H54 (cell line): Measurements from ENCODE around the gene ERICH6.

Source experiments
- DNase-seq: peaks from one replicate; pipeline ENCODE4 v3.0.0; 2011; ENCODE audit warnings: low spot score, mixed read lengths; ENCODE audit not compliant: insufficient read length
- FAIRE-seq: peaks from 3 replicates; lab custom pipeline; 2011; peaks lifted over from hg19 to GRCh38; lab: Jason Lieb, UNC
- POLR2A ChIP-seq: IDR thresholded peaks from 2 replicates; pipeline ENCODE4 v1.6.1; 2011; ENCODE audit warnings: low read depth, mild to moderate bottlenecking, low read length

The ERICH6 gene

DNA sequence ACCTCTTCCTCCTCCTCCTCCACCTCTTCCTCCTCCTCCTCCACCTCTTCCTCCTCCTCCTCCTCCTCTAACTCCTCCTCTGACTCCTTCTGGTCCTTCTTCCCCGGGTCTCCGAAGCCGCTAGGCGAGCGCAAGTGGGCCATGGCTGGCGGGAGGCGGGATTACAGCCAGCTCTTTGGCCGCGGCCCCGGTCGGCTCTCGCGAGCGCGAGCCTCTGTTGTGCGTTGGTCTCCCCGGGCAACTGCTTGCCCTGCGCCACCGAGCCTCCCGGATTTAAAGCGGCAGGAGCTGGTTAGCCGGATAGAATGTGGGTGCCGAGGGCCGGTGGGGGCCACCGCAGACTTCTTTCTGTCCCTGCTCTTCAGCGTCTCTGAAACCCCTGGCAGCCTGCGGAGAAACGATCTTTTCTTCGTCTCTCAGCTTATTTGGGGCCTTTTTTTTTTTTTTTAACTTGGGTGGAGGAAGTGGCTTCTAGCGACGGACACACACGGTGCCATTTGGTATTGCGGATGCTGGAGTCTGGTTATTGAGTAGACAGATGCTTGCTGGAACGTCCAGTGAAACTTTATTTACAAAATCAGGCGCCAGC lies at the start of gene ERICH6:
ERICH6 (minus strand) TSS at position 165 of the 589 bp plus-strand sequence; CDS start at position 143, 22 bp downstream.
- FAIRE-seq (no peak), DNase-seq (peak; percentile 89)
- 0 out of 2 replicates have a peak, but pooled peaks have one; percentile 3 for TF ChIP-seq POLR2A

DNA sequence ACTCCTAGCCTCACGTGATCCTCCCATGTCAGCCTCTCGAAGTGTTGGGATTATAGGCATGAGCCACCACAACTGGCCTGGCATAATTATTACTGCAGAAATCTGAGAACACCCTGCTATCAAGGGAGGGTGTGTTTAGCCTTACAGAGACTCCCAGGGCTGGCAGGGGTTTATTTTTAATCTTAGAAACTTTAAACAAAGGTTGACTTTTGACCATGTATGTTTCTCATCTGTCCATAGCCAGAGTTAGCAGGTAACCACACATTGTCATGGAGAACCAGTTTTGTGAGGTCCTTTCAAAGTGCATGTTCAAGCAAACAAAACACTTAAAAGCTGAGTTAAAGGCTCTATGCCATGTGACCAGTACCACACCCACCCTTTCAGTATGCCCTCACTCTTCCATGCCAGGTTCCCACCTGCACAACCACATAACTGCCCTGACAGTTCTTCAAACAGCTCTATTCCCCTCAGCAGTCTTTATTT lies 48.1 kb upstream of the ERICH6 start:
- DNase-seq (no peak), FAIRE-seq (no peak)

DNA sequence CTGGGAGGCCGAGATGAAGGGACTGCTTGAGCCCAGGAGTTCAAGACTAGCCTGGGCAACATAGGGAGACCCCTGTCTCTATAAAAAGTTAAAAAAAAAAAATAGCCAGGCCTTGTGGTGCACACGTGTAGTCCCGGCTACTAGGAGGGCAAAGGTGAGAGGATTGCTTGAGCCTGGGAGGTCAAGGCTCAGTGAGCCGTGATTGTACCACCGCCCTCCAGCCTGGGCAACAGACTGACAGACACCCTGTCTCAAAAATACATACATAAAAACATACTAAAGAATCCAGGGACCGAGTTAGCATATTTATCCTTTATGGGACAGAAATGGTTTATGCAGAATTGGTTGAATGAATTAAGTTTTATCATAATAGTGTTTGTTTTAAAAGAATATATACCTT lies 45.5 kb upstream of the ERICH6 start:
- FAIRE-seq (no peak), DNase-seq (no peak)
- no peak for TF ChIP-seq POLR2A

More for the DNA sequence above, 48.1 kb upstream of the ERICH6 start:
- TF ChIP-seq POLR2A, result no peak

DNA sequence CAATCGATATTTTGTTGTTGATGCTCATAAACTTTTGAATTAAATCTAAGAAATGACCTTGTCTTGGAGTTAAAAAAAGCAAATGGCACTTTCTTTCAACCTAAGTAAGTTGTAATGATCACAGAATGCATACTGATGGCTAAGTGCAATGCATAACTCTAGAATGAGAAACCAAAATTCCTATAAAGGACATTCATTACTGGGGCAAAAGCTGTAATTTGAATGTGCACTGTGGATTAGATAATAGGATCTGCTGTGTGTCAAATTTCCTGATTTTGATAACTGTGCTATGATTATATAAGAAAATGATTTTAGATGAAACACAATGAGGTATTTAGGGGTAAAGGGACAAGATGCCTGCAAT lies 44.9 kb upstream of the ERICH6 start:
- no peak for FAIRE-seq

DNA sequence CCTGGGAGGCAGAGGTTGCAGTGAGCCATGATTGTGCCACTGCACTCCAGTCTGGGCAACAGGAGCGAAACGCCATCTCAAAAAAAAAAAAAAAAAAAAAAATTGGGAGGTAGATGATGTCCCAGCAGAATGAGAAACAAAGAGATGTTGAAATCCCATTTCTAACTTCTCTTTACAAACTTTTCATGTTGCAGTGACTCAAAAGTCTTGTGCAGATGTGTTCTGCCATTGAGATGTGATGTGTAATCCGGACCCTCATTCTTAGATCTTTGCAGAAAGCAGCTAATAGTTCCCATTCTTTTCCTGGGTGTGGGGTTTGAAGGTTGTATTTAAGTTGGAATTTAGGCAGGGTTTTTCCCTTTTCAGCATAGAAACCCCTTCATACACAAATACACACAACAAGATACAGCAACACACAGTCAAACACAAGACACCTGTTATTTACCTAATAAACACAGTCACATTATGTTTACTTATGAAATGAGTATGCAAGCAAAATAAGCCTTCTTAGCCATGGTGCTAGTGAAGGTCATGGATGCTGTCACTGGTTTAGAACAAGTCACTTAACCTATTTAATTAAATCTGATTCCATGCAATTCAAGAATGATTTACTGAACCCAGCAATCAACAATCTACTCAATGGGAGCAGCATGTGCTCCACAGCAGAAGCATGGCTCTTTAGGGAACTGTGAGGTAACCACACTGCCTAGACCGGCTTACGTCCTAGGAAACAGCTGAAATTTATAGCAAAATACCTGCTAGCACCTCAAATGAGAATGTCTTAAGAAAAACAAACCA lies 44.4 kb upstream of the ERICH6 start:
- TF ChIP-seq POLR2A, result no peak
- no peak for DNase-seq
- FAIRE-seq, result no peak

More for the DNA sequence above, 44.9 kb upstream of the ERICH6 start:
- no peak for DNase-seq
- no peak for TF ChIP-seq POLR2A

DNA sequence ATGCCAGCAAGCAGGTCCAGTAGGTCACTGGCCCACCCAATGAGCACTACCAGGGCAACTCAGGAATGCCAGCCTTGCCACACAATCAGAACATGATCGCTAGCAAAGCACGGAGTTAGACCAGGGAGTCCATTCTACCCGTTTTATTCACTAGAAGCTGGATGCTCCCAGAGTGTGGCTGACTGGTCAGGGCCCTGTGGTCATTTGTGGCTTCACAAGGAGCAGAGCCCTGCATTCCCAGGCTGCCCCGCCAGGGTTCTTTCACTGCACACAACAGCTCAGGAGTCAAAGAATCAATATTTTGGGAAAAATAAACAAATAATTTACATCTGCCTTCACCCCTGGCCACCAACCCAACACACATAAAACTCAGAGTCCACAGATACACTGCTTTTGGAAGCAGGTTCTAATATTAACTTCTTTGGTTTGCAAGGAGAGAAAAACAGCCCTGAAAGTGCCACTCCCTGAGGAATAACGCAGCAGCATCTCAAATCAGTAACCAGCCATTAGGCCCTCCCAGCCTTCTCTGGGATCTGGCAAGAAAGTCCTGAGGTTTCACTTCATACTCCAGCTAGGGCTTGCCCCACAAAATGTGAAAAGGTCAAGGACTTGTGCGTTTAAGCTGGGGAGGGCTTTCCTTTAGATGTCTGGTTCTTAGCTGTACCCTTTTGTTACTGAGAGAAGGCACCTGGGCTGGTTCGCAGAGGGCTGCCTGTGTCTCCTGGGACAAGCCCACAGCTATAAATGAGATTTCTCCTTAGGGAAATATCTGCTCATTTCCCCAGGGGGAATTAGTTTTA lies 43.3 kb upstream of the ERICH6 start:
- DNase-seq (no peak), FAIRE-seq (no peak)
- no peak for TF ChIP-seq POLR2A

DNA sequence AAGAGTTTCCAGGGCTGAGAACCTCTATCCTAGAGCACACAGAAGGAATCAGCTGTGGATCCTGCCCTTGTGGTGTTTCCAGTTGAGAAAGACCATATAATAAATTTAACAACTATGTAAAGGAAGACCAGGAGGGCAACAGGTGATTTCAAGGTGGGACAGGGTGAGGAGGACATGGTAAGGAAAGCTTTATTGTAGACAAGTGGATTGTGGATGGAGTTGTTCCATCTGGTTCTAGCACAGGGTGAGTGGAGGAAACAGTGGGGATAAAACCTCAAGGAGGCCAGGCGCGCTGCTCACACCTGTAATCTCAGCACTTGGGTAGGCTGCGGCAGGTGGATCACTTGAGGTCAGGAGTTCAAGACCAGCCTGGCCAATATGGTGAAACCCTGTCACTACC lies 42.1 kb upstream of the ERICH6 start:
- no peak for FAIRE-seq
- DNase-seq, result no peak
- no peak for TF ChIP-seq POLR2A

DNA sequence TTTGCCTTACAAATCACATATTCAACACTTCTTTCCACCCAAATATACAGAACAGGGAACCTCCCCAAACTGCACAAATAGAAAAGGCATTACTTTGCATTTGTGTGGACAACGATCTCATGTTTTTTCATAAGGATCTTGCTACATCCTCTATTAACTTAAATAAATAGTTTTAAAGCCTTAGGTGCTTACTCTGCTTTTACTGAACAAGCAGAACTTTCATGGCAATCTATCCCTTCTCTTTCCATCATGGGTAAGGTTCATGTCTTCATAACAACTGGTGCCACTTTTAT lies 41.1 kb upstream of the ERICH6 start:
- FAIRE-seq, result no peak
- DNase-seq, result no peak
- no peak for TF ChIP-seq POLR2A

DNA sequence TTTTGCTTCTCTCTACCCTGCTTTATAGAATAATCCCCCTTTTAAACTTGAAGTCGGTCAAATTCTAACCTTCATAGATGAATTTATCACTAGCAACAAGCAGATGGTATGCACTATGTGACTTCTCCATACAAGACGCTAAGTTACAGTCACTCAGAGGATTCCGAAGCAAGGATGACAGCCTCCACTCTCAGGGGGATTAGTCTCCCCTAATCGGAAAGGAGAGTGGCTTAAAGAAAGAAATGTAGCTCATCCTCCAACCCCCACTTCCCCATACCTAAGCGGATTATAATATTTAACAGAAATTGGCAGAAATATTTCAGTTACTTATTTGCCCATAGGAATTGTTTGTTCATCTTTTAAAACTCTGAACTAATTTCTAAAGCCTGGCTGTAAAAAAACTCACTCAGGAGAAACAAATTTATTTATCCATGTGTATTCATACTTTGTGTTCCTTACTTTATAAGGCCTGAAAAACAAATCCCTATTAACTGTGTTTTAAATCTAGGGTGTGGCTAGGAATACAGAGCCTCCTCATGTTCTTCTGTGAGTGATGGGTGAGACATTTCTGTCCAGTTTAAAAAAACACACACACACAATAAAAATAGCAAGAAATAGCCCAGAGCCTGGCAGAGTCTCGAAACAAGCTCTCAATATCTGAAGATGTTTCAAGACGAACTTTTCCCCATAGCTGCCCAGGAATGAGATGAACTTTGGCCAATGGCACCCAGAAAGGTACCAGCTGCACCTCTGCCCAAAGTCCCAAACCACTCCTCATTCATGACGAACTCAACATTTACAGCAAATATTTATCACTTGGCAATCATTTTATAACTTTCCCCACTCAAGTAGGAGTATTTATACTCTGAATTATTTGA lies 40.6 kb upstream of the ERICH6 start:
- DNase-seq (no peak), FAIRE-seq (no peak)
- TF ChIP-seq POLR2A, result no peak

DNA sequence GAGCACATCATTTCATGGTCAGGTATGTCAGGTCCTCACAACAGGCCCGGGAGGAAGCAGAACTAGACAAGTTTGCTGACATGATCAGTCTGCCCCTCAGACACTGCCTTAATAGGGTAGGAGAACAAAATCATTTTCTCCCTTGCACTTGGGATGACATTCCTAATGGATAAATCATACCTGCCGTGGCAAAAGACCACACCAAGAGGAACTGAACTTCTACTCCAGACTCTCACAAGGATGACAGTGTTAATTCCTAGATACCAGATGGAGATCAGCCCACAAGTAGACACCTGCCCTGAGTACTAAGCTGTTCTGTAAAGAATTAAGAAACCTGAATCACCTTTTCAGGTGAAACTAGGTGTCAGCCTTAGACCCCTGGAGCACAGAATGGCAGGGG lies 39.8 kb upstream of the ERICH6 start:
- TF ChIP-seq POLR2A, result no peak
- DNase-seq (no peak), FAIRE-seq (no peak)

DNA sequence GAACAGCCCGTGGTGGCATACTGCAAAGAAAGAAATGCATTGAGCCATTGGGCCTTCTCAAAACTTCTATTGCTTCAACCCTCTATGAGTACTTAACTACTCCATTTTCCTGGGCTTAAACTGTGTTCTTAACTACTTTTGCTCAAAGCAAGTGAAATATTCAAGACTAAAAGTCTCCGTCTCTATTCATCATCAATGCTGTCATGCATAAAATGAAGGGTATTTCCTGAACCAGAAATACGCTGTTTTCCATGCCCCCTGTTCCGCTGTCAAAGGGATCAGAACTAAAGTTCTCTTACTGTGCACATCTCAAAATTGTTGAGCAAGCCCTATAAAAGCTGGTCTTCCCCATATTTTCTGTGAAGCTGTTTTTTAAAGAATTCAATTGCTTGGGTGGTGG lies 39.0 kb upstream of the ERICH6 start:
- no peak for DNase-seq
- no peak for TF ChIP-seq POLR2A
- no peak for FAIRE-seq

DNA sequence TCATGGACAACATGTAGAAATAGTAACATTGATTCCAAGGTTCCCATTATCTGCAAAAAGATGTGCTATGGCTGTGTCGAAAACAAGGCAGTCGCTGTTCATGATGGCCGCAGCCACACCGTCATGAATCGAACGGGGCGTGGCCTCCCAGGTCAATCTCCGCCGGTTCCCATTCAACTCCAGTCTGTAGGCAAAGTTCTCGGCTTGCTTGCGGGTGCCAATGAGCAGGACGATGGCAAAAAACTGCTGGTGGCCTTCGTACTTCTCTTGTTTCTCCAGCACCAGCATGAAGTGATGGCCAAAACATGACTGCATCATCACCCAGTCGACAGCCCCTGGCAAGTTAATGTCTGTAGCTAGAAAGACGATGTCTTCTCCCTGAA lies 38.4 kb upstream of the ERICH6 start:
- DNase-seq (no peak), FAIRE-seq (no peak)
- no peak for TF ChIP-seq POLR2A

DNA sequence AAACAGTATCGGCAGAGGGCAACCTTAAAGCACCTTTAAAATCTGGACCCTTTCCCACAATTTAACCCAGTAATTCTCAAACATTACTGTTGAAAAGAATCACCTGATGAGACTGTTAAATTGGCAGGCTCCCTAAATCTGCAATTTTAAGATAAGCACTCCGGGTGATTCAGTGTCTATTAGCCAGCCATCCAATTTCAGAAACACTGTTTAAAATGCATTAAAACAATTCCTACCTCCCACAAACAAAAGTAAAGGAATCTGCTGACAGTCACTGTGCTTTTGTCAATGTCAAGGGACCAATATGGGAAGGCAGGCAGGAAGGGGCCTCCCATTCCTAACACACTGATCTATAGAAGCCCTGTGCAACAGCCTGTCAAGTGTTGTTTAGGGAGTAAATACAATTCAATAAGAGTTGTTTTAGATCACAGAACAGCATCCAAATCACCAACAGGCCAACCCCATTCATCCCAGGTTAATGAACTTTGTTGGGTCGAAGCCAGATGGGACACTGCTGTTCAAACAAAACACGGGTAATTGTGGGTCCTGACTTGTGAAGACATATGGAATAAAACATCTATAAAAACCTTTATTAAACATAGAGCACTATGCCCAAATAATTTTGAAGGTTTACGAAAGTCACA lies 37.9 kb upstream of the ERICH6 start:
- FAIRE-seq, result no peak
- TF ChIP-seq POLR2A, result no peak
- no peak for DNase-seq
